Measurements from ENCODE around the gene PNP. TPM values are rescaled to one million over a fixed set of nuclear protein-coding genes. Genes with fewer than 3 reads are reported as not detected.

PNP gene
- total and polyA plus RNA-seq, 2 of the 8 experiments (the other 6 are each of a cell fraction or from before 2014, with no cell fraction given), result 108 to 130 TPM

GRCh38 chr14:20435582-20436362 lies 33.4 kb upstream of the PNP start, which contains the start of gene KLHL33 (continued):
- TF ChIP-seq GABPA (IDR thresholded peaks at IDR 0.05; ENCODE audit: borderline replicate concordance, insufficient read depth, low read length) (no peak), PHF8 (conservative IDR thresholded peaks at IDR 0.05; ENCODE audit: low read depth, low read length) (no peak), ZNF274 (IDR thresholded peaks at IDR 0.05; ENCODE audit: borderline replicate concordance, extremely low read depth, low read length) (no peak)
